Lower lobe of right lung (tissue), 2 donors: ENCODE measurements around the gene ZNF628. TPM values are rescaled to one million over a fixed set of nuclear protein-coding genes. Genes with fewer than 3 reads are reported as not detected.

ENCODE experiments used
- ATAC-seq, 2 donors: fragments of 200-7000 bp; cut with Tn5 transposase; one replicate each; pipeline ENCODE4 v1.9.1; 2020 to 2022; ENCODE audit warnings: mild to moderate bottlenecking in 2 of 2, moderate library complexity in 2 of 2
- DNase-seq: peaks from one replicate; pipeline ENCODE4 v3.0.0-alpha.2; 2020
- H3K27ac ChIP-seq: fragments of 200-600 bp; one replicate; pipeline ENCODE4 v1.8.0; 2022
- H3K27me3 ChIP-seq: fragments of 200-600 bp; one replicate; pipeline ENCODE4 v1.8.0; 2022; ENCODE audit warnings: low read depth
- H3K36me3 ChIP-seq: fragments of 200-600 bp; one replicate; pipeline ENCODE4 v1.8.0; 2022; ENCODE audit warnings: mild to moderate bottlenecking
- H3K4me1 ChIP-seq: fragments of 200-600 bp; one replicate; pipeline ENCODE4 v1.8.0; 2022
- H3K4me3 ChIP-seq: fragments of 200-600 bp; one replicate; pipeline ENCODE4 v1.8.0; 2022; ENCODE audit warnings: mild to moderate bottlenecking
- H3K9me3 ChIP-seq: fragments of 200-600 bp; one replicate; pipeline ENCODE4 v1.8.0; 2022
- CTCF ChIP-seq: fragments of 200-600 bp; IDR thresholded peaks from one replicate; pipeline ENCODE4 v1.8.0; 2022; ENCODE audit warnings: antibody characterized with exemption, mild to moderate bottlenecking
- intact Hi-C: fragments of 100-400 bp; cut with DNase I; formaldehyde crosslinking; loops from one replicate; pipeline ENCODE4 v1.11.0; 2022
- total RNA-seq: library from RNA; stranded (reverse); fragmentation: NEBNext Ultra II Directional; extraction: Animal tissue kit (Norgen Biotek cat#: 25700); gene quantifications from one replicate; pipeline ENCODE4 v1.2.1, GENCODE V29; 2021
- donor health status: DM: no; HTN: yes; CAD: no; lungs with severe emphysema.

ZNF628 gene
- total RNA-seq, 1 donor from 2014 or later: 7.1 TPM

- peaks cover 22% of the 10 kb centered on the region for H3K4me1 ChIP-seq
- intact Hi-C loops: no loop called here
- no peak for TF ChIP-seq CTCF
- peaks cover 24% of the 10 kb centered on the region for H3K36me3 ChIP-seq
- no peak overlapping the region for H3K27ac ChIP-seq
- H3K9me3 ChIP-seq: no peaks in the 10 kb centered on the region
- H3K4me3 ChIP-seq: no peak overlapping the region
- ATAC-seq (no peak), DNase-seq (no peak)
- H3K27me3 ChIP-seq: no peaks in the 10 kb centered on the region
Observed at GRCh38 chr19:55478364-55478763, 1.9 kb downstream of the ZNF628 start.

- no peaks in the 10 kb centered on the region for H3K9me3 ChIP-seq
- TF ChIP-seq CTCF: no peak
- no peak for ATAC-seq
- no peak overlapping the region for H3K4me3 ChIP-seq
- no peaks in the 10 kb centered on the region for H3K27me3 ChIP-seq
- peaks cover 25% of the 10 kb centered on the region for H3K4me1 ChIP-seq
- no peak for DNase-seq
- intact Hi-C loops: no loop called here
- H3K27ac ChIP-seq: no peak overlapping the region
- H3K36me3 ChIP-seq: peaks cover 28% of the 10 kb centered on the region
Observed at GRCh38 chr19:55479045-55479444, 2.6 kb downstream of the ZNF628 start.

- Histone ChIP-seq H3K4me3 (no peak overlapping the region), H3K27ac (no peak overlapping the region), H3K4me1 (peaks cover 31% of the 10 kb centered on the region), H3K9me3 (no peaks in the 10 kb centered on the region), H3K36me3 (peaks cover 28% of the 10 kb centered on the region), H3K27me3 (no peaks in the 10 kb centered on the region)
- DNase-seq (no peak), ATAC-seq (no peak)
- intact Hi-C loops: no loop called here
- TF ChIP-seq CTCF: no peak
Observed at GRCh38 chr19:55479451-55480230, 3.2 kb downstream of the ZNF628 start.

GRCh38 chr19:55481148-55481793 is 4.9 kb downstream of the ZNF628 start:
- intact Hi-C loops: no loop called here
- ATAC-seq: no peak
- H3K4me1 ChIP-seq: peaks cover 37% of the 10 kb centered on the region

GRCh38 chr19:55481794-55482155 is 5.4 kb downstream of the ZNF628 start:
- TF ChIP-seq CTCF: no peak
- ATAC-seq (no peak), DNase-seq (no peak)
- Histone ChIP-seq H3K4me3 (no peak overlapping the region), H3K27ac (no peak overlapping the region), H3K27me3 (no peaks in the 10 kb centered on the region), H3K9me3 (no peaks in the 10 kb centered on the region), H3K36me3 (peaks cover 28% of the 10 kb centered on the region), H3K4me1 (peaks cover 41% of the 10 kb centered on the region)
- intact Hi-C loops: no loop called here

More at GRCh38 chr19:55481148-55481793, 4.9 kb downstream of the ZNF628 start:
- no peak for TF ChIP-seq CTCF
- no peaks in the 10 kb centered on the region for H3K27me3 ChIP-seq
- no peak overlapping the region for H3K27ac ChIP-seq
- peaks cover 28% of the 10 kb centered on the region for H3K36me3 ChIP-seq
- no peaks in the 10 kb centered on the region for H3K9me3 ChIP-seq
- no peak overlapping the region for H3K4me3 ChIP-seq
- no peak for DNase-seq
